Renal cortex interstitium (tissue), 11 donors: ENCODE measurements around the gene KIF17. TPM values are rescaled to one million over a fixed set of nuclear protein-coding genes. Genes with fewer than 3 reads are reported as not detected.
"Not testable (repeated sequence)": the region's sequence is repeated elsewhere in the genome, so short reads cannot be mapped to it uniquely, and the experiment has no call there.

ENCODE experiments used
- DNase-seq, 11 donors: peaks; one replicate each; pipeline ENCODE4 v3.0.0-alpha.2; 2013; ENCODE audit warnings: low read depth in 9 of 11, low spot score in 4 of 11; ENCODE audit errors: extremely low read depth in 1 of 11
- polyA plus RNA-seq, 3 donors: library from polyadenylated mRNA; unstranded; fragments of 120-200 nt; gene quantifications; one replicate each; pipeline ENCODE4 v1.2.1, GENCODE V29; 2013; ENCODE audit not compliant: insufficient read length in 3 of 3

Gene KIF17
- polyA plus RNA-seq, 3 donors = 2.8 to 5.8 (median 3.1) TPM

DNA sequence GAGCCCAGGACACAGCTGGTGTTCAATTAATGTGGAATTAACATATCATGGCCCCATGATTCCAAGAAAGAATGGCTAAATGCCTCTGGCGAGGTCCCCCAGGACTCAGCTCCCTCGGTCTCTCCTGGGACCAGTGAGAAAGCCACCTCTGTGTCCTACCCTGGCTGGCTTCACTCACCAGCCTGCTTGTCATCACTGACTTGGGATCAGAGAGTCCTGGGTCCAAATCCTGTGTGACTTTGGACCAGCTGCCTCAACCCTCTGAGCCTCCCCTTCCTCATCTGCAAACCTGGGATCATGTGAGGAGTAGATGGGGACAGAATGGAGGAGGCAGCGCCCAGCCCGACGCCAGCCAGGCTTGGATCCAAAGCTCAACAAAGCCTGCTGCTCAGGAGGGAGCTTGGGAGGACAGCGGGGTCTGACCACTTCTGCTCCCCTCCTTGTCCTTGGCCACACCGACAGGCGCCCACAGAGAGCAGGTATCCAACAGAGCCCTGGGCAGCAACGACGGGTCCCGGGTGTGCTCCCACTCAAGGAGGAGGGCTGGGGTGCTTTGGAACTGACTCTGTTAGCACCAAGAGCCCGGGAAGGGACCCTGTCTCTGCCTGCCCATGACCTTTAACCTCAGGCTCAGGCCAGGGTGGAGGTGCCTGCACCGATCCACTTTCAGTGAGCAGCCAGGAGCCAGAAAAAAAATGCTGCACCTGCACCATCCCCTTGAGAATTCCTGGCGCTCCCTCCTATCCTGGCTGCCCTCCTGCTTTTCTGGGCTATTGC is 11.5 kb upstream of the KIF17 start:
- DNase-seq = no peak

- no peak for DNase-seq
These were observed 10.8 kb upstream of the KIF17 start for GRCh38 chr1:20728371-20729154.

DNA sequence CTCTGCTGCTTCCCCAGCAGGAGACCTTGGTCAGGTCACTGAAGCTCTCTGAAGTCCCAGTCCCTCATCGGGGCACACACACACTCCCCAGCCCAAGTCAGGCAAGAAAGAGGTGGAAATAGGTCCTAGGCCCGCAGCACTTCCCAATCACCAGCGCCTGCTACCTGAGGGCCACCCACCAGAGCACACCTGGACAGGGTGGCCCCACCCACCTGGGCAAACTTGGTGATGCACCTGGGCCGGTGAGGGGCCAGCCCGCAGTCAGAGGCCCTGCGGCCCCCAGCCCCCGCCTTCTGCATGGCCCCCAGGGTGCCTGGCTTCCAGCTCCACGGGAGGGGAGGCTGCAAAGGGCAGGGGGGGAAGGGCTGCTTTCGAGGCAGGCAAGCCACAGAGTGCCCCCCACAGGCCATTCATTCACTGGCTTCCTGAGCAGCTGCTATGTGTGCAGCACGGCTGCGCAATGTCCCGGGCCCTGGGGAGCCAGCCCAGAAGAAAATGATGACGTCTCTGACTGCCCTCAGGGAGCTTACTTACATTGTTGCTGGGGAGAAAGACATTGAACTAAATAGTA is 10.0 kb upstream of the KIF17 start:
- DNase-seq = no peak

GRCh38 chr1:20726932-20727745 is 9.3 kb upstream of the KIF17 start:
- DNase-seq = no peak

DNA sequence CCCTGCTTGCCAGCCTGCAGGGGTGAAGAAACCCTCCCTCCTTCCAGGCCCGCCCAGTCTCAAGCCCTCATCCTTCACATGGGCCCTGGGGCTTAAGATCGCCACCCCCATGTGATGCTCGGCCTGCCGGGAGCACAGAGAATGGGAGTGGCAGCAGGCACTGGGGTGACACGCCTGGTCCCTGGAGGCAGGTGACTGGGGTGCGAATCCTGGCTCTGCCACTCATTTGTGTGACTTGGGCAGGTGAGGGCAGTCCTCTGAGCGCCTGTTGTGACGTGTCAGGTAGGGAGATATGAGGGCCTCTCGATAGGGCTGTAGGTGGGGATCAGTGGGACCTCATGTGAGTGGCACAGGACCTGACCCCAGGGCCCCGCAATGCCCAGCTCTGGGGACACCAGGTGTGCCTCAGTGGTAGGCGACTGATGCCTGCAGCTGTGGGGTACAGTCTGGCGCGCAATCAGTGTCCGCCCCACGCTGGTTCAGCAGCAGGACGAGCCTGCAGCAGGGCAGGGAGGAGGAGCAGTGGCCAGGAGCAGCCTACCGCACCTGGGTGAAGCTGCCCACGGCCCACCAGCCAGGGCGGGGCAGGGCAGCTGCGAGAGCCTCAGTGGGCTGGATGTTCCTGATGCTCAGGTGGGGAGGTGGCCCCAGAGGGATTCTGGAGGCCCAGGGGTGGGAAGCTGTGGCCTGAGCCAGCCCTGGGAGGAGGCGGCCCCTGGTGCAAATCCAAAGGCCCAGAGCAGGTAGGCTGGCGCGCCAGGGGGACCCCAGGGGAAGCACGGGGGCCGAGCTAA is 8.5 kb upstream of the KIF17 start:
- DNase-seq = no peak

DNA sequence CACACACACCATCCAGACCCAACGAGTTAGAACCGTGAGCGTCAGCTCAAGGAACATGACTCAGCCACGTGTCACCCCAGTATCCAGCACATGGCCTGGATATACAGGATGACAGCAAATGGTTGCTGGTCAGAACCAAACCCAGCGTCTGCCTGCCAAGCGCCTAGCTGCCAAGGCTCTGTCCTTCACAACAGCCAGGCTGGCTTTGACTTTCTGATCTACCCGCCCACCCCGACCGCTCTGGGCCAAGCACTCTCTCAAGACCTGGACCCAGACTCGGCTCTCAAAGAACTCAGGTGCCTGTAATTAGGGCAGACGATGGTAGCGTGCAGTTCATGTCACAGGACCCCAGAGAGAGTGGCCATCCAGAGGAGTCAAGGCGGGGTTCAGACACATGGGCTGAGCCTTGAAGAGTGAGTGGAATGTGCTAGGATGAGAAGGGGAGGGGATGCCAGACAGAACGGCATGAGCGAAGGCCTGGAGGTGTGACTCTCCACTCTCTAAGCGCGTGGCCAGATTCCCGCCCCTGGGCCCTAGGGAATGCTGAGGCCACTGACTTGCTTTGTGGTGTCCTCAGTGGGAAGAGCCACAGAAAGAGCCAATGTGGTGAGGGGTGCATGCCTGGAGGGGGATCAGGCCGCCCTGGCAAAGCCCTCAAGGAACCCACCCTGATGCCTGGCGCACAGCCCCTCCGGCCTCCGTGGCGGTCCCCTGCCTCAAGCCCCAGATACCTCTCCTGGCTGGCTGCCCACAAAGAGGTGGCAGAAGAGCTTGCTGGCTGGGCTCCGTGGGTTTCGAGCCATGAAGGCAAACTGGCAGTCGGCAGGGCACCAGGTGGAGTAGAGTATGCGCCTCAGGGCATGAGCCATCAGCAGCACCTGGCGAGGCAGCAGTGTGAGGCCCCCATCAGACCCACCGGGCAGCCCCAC is 7.6 kb upstream of the KIF17 start:
- no peak for DNase-seq

DNA sequence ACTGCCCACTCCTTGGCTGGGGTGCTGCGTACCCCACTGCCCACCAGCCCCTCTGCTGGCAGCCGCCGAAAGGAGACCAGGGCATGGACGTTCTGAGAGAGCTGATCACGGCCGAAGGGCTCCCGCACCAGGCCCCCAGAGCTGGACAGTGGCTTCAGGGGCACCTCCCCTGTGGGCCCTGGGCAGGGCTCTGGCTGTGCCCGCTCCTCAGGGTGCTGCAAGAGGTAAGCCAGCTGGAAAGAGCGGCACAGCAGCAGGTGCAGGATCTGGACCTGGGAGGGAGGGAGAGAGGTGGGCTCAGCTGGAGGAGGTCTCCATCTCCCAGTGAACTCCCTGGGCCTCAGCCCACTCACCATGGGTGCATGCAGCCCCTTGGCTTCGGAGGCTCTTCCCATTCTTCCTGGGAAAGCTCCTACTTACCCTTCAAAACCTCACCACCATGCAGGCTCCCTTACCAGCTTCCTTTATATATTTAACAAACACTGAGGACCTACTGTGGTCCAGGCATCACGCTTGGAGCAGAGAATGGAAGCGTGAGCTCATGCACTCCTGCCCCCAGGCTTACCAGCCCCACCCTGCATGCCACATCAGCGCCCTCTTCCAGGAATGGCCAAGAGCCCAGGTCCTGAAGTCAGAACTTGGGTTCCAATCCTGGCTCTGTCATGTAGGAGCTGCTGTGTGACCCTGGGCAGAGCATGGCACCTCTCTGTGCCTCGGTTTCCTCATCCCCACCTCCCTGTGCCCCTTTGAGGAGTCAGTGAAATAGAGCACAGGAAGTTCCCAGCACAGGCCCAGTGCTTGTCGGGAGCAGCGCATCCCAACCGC is 6.8 kb upstream of the KIF17 start:
- no peak for DNase-seq

GRCh38 chr1:20723537-20724363 is 5.9 kb upstream of the KIF17 start:
- DNase-seq = no peak

- no peak for DNase-seq
These were observed 5.3 kb upstream of the KIF17 start for GRCh38 chr1:20723159-20723536.

DNA sequence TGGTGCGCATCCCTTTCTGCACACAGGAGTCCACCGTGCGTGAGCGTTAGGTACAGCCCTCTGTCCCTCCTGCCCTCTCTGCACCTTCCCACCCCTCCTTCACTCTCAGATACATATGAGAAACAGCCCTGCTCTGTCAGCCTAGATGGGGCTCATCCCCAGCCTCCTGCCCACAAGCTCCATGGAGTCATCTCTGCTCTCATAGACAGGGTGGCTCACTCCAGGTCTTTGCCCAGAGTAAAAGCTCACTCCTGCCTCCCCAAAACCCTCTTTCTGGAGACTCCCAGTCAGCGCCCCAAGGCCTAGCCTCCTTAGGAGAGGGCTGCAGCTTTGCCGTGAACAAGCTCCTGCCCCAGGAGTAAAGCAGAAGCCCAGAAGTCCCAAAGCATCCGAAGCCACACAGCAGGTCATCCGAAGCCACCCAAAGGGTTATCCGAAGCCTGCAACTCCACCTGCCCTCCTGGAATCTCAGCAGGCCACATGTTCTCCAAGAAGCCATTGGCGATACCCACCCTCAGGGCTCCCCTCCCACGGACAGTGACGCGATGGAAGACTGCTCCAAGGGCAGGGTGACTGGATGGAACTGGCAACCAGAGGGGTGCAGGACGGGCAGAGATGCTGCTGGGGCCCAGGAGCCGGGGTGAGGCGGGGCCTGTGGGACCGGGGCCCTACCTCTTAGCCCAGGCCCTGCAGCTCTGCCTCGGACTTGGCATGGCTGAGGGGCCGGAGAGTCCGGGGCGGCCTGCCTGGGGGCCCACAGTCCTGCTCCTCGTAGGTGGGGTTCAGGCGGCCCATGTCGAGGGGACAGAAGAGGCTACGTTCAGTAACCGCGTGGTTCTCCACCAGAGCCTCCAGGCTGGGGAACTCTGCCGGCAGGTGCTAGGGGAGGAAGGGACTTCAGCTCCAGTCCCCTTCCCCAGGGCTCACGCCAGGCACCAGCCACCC is 3.6 kb upstream of the KIF17 start:
- DNase-seq = no peak

DNA sequence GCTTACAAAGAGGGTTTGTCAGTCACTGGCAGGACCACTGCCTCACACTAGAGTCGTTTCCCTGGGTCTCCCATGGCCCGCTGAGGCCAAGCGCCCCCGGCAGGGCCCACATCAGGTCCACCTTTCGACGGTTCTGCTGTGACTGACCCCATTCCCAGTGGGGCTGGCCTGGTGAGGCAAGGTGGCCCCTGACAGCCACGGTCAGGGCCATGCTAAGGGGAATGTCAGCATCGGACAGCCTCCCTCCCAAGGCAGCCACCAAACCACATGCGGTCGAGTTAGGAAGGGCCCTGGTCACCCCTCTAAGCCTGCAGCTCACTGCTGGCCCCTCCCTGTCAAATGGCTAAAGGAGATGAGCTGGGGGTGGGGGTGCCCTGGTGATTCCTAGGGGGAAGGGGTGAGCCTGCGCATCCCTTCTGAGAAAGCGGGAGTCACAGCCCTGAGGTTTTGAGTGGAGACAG is 2.9 kb upstream of the KIF17 start:
- no peak for DNase-seq

DNA sequence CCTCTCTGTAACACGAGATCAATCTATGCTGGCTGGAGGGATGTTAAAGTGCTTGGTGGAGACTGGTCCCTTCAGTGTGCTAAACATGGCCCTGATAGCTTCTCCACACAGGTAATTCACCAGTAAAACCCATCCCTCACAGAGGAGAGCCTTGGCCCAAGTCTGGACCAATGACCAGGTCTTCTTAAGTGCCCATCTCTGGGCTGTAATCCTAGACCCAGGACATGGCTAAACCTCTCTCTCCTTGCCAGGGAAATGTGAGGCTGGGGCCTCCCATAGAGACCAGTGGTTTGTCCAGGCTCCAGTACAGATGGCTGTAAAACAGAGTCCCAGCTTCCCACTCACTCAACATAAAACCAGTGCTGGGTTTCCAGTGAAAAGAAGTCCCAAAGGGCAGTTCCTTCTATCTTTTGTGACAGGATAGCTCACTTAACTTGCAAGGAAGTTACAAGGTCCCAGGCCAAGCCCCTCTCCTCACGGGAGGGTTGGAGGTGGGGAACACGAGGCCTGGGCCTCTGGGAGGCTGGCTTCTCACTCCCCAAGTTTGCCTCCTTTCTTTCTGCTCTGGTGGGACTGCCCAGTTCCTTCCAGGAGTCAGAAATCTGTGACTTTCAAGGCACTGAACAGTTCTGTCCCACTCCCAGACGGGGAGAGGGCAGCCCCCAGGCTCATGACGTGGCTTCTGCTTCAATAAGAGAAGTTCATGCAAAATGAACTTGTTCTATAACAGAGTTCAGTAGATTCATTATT is 2.2 kb upstream of the KIF17 start:
- DNase-seq = no peak

GRCh38 chr1:20719261-20719660 is 1.5 kb upstream of the KIF17 start:
- no peak for DNase-seq

DNA sequence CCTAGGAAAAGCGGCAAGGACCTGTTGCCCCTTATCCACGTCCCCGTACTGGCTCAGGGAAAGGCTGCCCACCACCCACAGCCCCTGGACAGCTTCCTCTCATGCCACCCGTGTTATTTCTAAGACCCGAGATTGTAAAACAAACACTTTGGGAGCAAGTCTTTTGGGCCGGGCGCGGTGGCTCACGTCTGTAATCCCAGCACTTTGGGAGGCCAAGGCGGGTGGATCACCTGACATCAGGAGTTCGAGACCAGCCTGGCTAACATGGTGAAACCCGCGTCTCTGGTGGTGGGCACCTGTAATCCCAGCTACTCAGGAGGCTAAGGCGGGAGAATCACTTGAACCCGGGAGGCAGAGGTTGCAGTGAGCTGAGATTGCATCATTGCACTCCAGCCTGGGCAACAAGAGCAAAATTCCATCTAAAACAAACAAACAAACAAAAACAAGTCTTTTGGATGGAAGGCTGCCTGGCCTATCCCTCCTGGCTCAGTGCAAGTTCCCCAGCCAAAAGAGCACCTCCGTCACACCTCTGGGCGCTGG is 606 bp upstream of the KIF17 start:
- DNase-seq = not testable (repeated sequence)
